Activated T-helper 17 cell treated with anti-CD3 and anti-CD28 coated beads, Interleukin-2, amount 50 U/mL, for 72 hours (primary cell): ENCODE data around the gene SSC5D. TPM values are rescaled to one million over a fixed set of nuclear protein-coding genes. Genes with fewer than 3 reads are reported as not detected.

Experiments used
- ATAC-seq: fragments of 150-1000 bp; cut with Tn5 transposase; replicated peaks from 2 replicates; pipeline ENCODE4 v1.10.0; 2021; ENCODE audit warnings: mild to moderate bottlenecking, moderate library complexity
- H3K27ac Mint-ChIP-seq: one replicate; pipeline ENCODE4 v1.8.0; 2022; ENCODE audit warnings: mixed read lengths
- H3K27me3 Mint-ChIP-seq: one replicate; pipeline ENCODE4 v1.8.0; 2022; ENCODE audit warnings: mixed read lengths
- H3K36me3 Mint-ChIP-seq: one replicate; pipeline ENCODE4 v1.8.0; 2022; ENCODE audit warnings: low read depth, mild to moderate bottlenecking, mixed read lengths
- H3K4me1 Mint-ChIP-seq: one replicate; pipeline ENCODE4 v1.8.0; 2022; ENCODE audit warnings: mixed read lengths
- H3K4me3 Mint-ChIP-seq: one replicate; pipeline ENCODE4 v1.8.0; 2022; ENCODE audit warnings: mild to moderate bottlenecking, mixed read lengths
- H3K9me3 Mint-ChIP-seq: one replicate; pipeline ENCODE4 v1.8.0; 2022; ENCODE audit warnings: mixed read lengths
- total RNA-seq, 2 donors: library from RNA; stranded (reverse); gene quantifications; one replicate each; pipeline ENCODE4 v1.2.3, GENCODE V29; 2022

The SSC5D gene
- total RNA-seq, 2 donors from 2014 or later: 0.41 to 0.69 TPM

DNA sequence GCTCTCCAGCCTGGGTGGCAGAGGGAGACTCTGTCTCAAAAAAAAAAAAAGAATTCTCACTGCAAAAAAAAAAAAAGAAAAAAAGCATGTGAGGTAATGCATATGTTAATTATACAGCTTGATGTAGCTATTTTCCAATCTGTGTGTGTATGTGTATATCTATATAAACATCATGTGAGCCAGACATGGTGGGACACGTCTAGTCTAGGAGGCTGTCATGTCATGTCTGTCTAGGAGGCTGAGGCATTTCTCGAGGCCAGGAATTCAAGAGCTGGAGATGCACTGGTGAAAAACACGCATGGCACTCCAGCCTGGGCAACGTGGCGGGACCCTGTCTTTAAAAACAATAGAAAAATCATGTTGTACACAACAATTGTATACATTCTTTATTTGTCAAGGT is 64.0 kb downstream of the SSC5D start:
- Mint-ChIP-seq H3K4me1 (no peaks in the 10 kb centered on the region), H3K27me3 (peaks cover 12% of the 10 kb centered on the region), H3K9me3 (no peaks in the 10 kb centered on the region), H3K27ac (no peak overlapping the region), H3K36me3 (no peaks in the 10 kb centered on the region), H3K4me3 (no peak overlapping the region)
- no peak for ATAC-seq

DNA sequence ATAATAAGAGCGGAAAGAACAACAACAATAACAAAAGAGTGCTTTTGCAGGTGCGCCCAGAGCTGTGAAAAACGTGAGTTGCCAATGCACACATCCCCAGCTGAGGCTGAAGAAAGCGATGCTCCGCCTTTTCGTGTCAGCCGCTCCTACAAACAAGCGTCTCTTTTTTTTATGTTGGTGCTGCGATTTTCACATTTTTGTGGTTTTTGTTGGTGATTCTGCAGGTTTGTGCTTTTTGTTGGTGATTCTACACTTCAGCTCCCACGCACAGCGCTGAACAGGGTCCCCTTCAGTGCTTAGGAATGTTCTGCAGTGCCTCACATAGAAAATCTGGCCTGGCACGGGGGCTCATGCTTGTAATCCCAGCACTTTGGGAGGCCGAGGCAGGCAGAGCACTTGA is 64.4 kb downstream of the SSC5D start:
- no peaks in the 10 kb centered on the region for H3K4me1 Mint-ChIP-seq
- H3K27ac Mint-ChIP-seq: no peak overlapping the region
- no peaks in the 10 kb centered on the region for H3K36me3 Mint-ChIP-seq
- no peak overlapping the region for H3K4me3 Mint-ChIP-seq
- no peak for ATAC-seq
- H3K9me3 Mint-ChIP-seq: no peaks in the 10 kb centered on the region
- peaks cover 11% of the 10 kb centered on the region for H3K27me3 Mint-ChIP-seq

DNA sequence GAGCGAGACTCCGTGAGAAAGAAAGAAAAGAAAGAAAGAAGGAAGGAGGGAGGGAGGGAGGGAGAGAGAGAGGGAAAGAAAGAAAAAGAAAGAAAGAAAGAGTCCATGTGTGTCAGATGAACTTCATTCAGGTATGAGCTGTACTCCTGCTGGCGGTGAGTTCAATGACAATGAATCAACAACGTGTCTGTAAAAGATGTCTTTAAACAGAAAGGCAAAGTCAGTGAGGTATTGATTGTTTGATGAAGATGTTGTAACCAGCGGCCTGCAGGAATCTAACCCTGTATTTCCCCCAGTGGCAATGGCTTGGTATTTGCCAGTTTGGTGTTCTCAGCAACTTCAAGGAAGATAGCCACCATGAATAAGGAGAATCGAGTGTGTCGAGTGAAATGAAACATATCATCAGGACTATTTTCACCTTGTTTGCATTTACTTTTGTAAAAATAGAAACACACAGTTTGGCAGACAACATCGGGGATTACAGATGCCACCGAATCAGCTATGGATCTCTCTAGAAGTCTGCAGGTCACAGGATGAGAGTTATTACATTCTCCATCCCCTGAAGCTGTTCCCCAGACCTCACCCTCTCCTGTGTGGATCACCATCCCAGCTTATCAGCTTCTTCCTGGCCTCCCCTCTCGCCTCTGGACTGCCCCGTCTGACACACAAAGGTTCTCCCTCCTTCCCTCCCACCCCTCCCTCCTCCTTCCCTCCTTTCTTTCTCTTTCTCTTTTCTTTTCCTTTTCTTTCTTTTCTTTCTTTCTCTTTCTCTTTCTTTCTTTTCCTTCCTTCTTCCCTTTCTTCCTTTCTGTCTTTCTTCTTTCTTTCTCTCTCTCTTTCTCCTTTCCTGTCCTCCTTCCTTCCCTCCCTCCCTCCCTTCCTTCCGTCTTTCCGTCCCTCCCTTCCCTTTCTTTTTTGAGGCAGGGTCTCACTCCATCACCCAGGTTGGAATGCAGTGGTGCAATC is 65.3 kb downstream of the SSC5D start:
- peaks cover 7% of the 10 kb centered on the region for H3K27me3 Mint-ChIP-seq

DNA sequence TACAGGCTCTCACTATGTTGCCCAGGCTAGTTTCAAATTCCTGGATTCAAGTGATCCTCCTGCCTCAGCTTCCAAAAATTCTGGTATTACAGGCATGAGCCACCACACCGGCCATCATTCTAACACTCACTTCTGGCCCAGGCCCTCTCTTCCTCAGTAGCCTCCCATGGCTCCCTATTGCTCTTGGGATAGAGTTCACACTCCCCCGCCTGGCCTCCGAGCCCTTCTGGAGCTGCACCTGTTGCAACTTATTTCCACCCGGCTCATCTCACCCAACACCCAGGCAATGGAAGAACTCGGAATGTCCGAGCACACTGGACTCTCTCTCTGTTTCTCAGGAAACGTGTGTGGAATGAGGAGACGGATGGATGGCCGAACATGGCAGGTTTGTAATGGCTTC is 66.1 kb downstream of the SSC5D start:
- H3K36me3 Mint-ChIP-seq: no peaks in the 10 kb centered on the region
- peak overlapping the region; percentile 9 for H3K27ac Mint-ChIP-seq
- H3K9me3 Mint-ChIP-seq: no peaks in the 10 kb centered on the region
- no peak for ATAC-seq
- H3K4me3 Mint-ChIP-seq: no peak overlapping the region
- peaks cover 7% of the 10 kb centered on the region for H3K27me3 Mint-ChIP-seq
- no peaks in the 10 kb centered on the region for H3K4me1 Mint-ChIP-seq

More for the DNA sequence above, 65.3 kb downstream of the SSC5D start:
- Mint-ChIP-seq H3K4me3 (no peak overlapping the region), H3K27ac (no peak overlapping the region), H3K36me3 (no peaks in the 10 kb centered on the region), H3K9me3 (no peaks in the 10 kb centered on the region), H3K4me1 (no peaks in the 10 kb centered on the region)
- ATAC-seq: no peak

GRCh38 chr19:55554741-55555152 is 66.5 kb downstream of the SSC5D start:
- no peak for ATAC-seq
- Mint-ChIP-seq H3K4me1 (no peaks in the 10 kb centered on the region), H3K9me3 (no peaks in the 10 kb centered on the region), H3K27ac (no peak overlapping the region), H3K4me3 (no peak overlapping the region), H3K36me3 (no peaks in the 10 kb centered on the region), H3K27me3 (peaks cover 7% of the 10 kb centered on the region)

GRCh38 chr19:55559684-55560083 is 71.4 kb downstream of the SSC5D start:
- H3K4me3 Mint-ChIP-seq: no peak overlapping the region
- no peaks in the 10 kb centered on the region for H3K9me3 Mint-ChIP-seq
- H3K27me3 Mint-ChIP-seq: peaks cover 8% of the 10 kb centered on the region
- H3K4me1 Mint-ChIP-seq: no peaks in the 10 kb centered on the region
- no peak for ATAC-seq
- H3K27ac Mint-ChIP-seq: no peak overlapping the region
- no peaks in the 10 kb centered on the region for H3K36me3 Mint-ChIP-seq

- Mint-ChIP-seq H3K9me3 (no peaks in the 10 kb centered on the region), H3K4me3 (no peak overlapping the region), H3K27me3 (peaks cover 10% of the 10 kb centered on the region), H3K27ac (no peak overlapping the region), H3K4me1 (no peaks in the 10 kb centered on the region), H3K36me3 (no peaks in the 10 kb centered on the region)
- ATAC-seq: no peak
Observed at GRCh38 chr19:55563261-55563690, 75.0 kb downstream of the SSC5D start.

GRCh38 chr19:55566823-55567222 is 78.6 kb downstream of the SSC5D start:
- ATAC-seq: no peak

DNA sequence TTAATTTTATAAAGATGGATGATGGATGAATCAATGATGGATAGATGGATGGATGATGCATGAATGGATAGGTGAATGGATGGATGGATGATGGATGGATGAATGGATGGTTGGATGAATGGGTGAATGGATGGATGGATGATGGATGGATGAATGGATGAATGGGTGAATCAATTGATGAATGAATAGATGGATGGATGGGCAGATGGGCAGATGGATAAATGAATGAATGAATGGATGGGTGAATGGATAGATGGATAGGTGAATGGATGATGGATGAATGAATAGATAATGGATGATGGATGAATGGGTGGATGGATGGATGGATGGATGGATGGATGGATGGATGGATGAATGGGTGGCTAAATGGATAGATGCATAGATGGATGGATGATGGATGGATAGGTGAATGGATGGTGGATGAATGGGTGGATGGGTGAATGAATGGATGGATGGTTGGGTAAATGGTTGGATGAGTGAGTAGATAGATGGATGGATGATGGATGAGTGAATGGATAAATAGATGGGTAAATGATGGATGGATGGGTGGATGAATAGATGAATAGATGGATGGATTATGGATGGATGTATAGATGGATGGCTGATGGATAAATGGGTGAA is 79.6 kb downstream of the SSC5D start:
- no peaks in the 10 kb centered on the region for H3K4me1 Mint-ChIP-seq
- no peak overlapping the region for H3K4me3 Mint-ChIP-seq
- ATAC-seq: no peak
- H3K36me3 Mint-ChIP-seq: no peaks in the 10 kb centered on the region
- no peaks in the 10 kb centered on the region for H3K9me3 Mint-ChIP-seq
- H3K27ac Mint-ChIP-seq: no peak overlapping the region
- peaks cover 6% of the 10 kb centered on the region for H3K27me3 Mint-ChIP-seq

More at GRCh38 chr19:55566823-55567222, 78.6 kb downstream of the SSC5D start:
- Mint-ChIP-seq H3K27ac (no peak overlapping the region), H3K27me3 (peaks cover 6% of the 10 kb centered on the region), H3K4me3 (no peak overlapping the region), H3K36me3 (no peaks in the 10 kb centered on the region), H3K4me1 (no peaks in the 10 kb centered on the region), H3K9me3 (no peaks in the 10 kb centered on the region)

Other genes with a start within 250 kb of the SSC5D start
- gene PPP6R1, start 229.4 kb upstream of the SSC5D start, total RNA-seq: 100 to 1,000 TPM; 156 to 319 TPM
- 10 to 100 TPM; 20.8 to 56.6 TPM for gene HSPBP1, start 208.3 kb upstream of the SSC5D start, total RNA-seq
- 10 to 100 TPM in 1 of 2 donors, 1 to 10 TPM in 1; 6.3 to 13.7 TPM for gene BRSK1, start 204.4 kb upstream of the SSC5D start, total RNA-seq
- under 1 TPM; 0.39 to 0.56 TPM for gene TMEM150B, start 163.1 kb upstream of the SSC5D start, total RNA-seq
- gene KMT5C, start 148.6 kb upstream of the SSC5D start, total RNA-seq: 10 to 100 TPM; 15.6 to 25.3 TPM
- under 1 TPM; 0.15 to 0.50 TPM for gene COX6B2, start 133.7 kb upstream of the SSC5D start, total RNA-seq
- not detected for gene GARIN5B, start 125.2 kb upstream of the SSC5D start, total RNA-seq
- gene IL11, start 118.0 kb upstream of the SSC5D start, total RNA-seq: under 1 TPM; 0.15 to 0.95 TPM
- not detected for gene TMEM190, start 111.6 kb upstream of the SSC5D start, total RNA-seq
- 10 to 100 TPM in 1 of 2 donors, 1 to 10 TPM in 1; 7.2 to 11.5 TPM for gene TMEM238, start 104.1 kb upstream of the SSC5D start, total RNA-seq
- gene RPL28, start 102.5 kb upstream of the SSC5D start, total RNA-seq: 1,000 to 10,000 TPM; 2,155 to 2,438 TPM
- 100 to 1,000 TPM; 183 to 343 TPM for gene UBE2S, start 80.6 kb upstream of the SSC5D start, total RNA-seq
- gene SHISA7, start 45.1 kb upstream of the SSC5D start, total RNA-seq: under 1 TPM in 1 of 2 donors, not detected in 1; 0.11 TPM
- gene ISOC2, start 26.8 kb upstream of the SSC5D start, total RNA-seq: 10 to 100 TPM; 21.2 to 39.5 TPM
- gene C19orf85, start 23.7 kb upstream of the SSC5D start, total RNA-seq: not detected
- gene ZNF628, start 11.8 kb upstream of the SSC5D start, total RNA-seq: 10 to 100 TPM; 11.1 to 11.3 TPM
- 10 to 100 TPM in 1 of 2 donors, 1 to 10 TPM in 1; 7.1 to 12.3 TPM for gene NAT14, start 3.2 kb upstream of the SSC5D start, total RNA-seq
- gene SBK2, start 48.7 kb downstream of the SSC5D start, total RNA-seq: not detected
- not detected for gene SBK3, start 57.1 kb downstream of the SSC5D start, total RNA-seq
- 1 to 10 TPM; 4.7 to 6.5 TPM for gene ZNF579, start 92.4 kb downstream of the SSC5D start, total RNA-seq
- gene FIZ1, start 111.1 kb downstream of the SSC5D start, total RNA-seq: 10 to 100 TPM in 1 of 2 donors, 1 to 10 TPM in 1; 8.7 to 12.9 TPM
- 10 to 100 TPM; 20.1 to 25.3 TPM for gene ZNF524, start 111.9 kb downstream of the SSC5D start, total RNA-seq
- gene ZNF865, start 117.2 kb downstream of the SSC5D start, total RNA-seq: 10 to 100 TPM; 11.9 to 13.2 TPM
- gene ZNF784, start 136.1 kb downstream of the SSC5D start, total RNA-seq: 1 to 10 TPM; 4.6 to 5.3 TPM
- gene ZNF580, start 152.6 kb downstream of the SSC5D start, total RNA-seq: 10 to 100 TPM; 21.9 to 22.2 TPM
- 10 to 100 TPM; 26.4 to 35.6 TPM for gene ZNF581, start 155.2 kb downstream of the SSC5D start, total RNA-seq
- gene CCDC106, start 159.8 kb downstream of the SSC5D start, total RNA-seq: 1 to 10 TPM; 2.4 to 2.6 TPM
- 100 to 1,000 TPM; 254 to 333 TPM for gene U2AF2, start 166.6 kb downstream of the SSC5D start, total RNA-seq
- gene EPN1, start 186.8 kb downstream of the SSC5D start, total RNA-seq: 10 to 100 TPM; 29.2 to 45.1 TPM
- gene NLRP9, start 250.0 kb downstream of the SSC5D start, total RNA-seq: not detected